Right lobe of liver (tissue), 4 donors: ENCODE data around the gene ITGB1BP1.

Experiments used
- POLR2A ChIP-seq: fragments of 450-650 bp; IDR thresholded peaks from one replicate; pipeline ENCODE4 v1.6.1; 2017; ENCODE audit warnings: antibody characterized with exemption, mild to moderate bottlenecking
- TF ChIP-seq, protein P1 (sequence below), 4 donors: fragments of 200-600 bp in 3 of 4; fragments of 450-650 bp in 1 of 4; IDR thresholded peaks; one replicate each; pipeline versions ENCODE4 v1.5.1 to v1.8.0; 2016 to 2022; ENCODE audit warnings: antibody characterized with exemption in 4 of 4, mild to moderate bottlenecking in 2 of 4
- donor health status: DM: no; HTN: no; CAD: no.
- donor health status: DM: no; HTN: no; CAD: no.
- donor health status: DM: no; HTN: yes; CAD: no.

DNA sequence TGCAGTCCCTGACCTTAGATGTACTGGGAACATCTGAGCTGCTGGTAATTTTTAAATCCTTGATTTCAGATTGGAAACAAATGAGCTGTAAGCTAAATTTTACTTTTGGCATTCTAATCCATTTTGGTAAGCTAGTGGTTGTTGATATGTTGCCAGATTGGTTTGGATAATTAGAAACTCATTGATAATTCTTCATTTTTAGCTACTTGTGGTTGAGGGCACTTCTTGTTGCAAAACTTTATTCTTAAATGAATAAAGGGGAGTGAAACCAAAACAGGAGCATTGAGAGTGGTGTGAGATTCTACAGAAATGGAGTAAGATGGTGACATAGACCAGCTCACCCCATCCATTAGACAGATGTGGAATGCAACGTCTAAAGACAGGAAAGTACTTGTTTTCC lies 64.5 kb downstream of the ITGB1BP1 start:
- TF ChIP-seq, protein P1, sequence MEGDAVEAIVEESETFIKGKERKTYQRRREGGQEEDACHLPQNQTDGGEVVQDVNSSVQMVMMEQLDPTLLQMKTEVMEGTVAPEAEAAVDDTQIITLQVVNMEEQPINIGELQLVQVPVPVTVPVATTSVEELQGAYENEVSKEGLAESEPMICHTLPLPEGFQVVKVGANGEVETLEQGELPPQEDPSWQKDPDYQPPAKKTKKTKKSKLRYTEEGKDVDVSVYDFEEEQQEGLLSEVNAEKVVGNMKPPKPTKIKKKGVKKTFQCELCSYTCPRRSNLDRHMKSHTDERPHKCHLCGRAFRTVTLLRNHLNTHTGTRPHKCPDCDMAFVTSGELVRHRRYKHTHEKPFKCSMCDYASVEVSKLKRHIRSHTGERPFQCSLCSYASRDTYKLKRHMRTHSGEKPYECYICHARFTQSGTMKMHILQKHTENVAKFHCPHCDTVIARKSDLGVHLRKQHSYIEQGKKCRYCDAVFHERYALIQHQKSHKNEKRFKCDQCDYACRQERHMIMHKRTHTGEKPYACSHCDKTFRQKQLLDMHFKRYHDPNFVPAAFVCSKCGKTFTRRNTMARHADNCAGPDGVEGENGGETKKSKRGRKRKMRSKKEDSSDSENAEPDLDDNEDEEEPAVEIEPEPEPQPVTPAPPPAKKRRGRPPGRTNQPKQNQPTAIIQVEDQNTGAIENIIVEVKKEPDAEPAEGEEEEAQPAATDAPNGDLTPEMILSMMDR (IDR thresholded peaks at IDR 0.05), result no peak
- no peak for TF ChIP-seq POLR2A
